Esophagus muscularis mucosa (tissue), 4 donors: Measurements from ENCODE around the gene MUC20. TPM values are rescaled to one million over a fixed set of nuclear protein-coding genes. Genes with fewer than 3 reads are reported as not detected.

Source experiments
- DNase-seq: peaks from one replicate; pipeline ENCODE4 v3.0.0-alpha.2; 2017; ENCODE audit errors: extremely low spot score
- H3K27ac ChIP-seq, 4 donors: fragments of 200-600 bp; sonication (generic); replicated peaks in 1 of 4; 1 replicate in 3 of 4; 2 replicates in 1 of 4; pipeline ENCODE4 v1.5.1; 2016 to 2019; ENCODE audit warnings: mild to moderate bottlenecking in 1 of 4
- H3K27me3 ChIP-seq, 4 donors: fragments of 200-600 bp; sonication (generic); one replicate each; pipeline versions ENCODE4 v1.5.1 to v1.6.0; 2016 to 2019
- H3K36me3 ChIP-seq, 4 donors: fragments of 200-600 bp; sonication (generic); one replicate each; pipeline ENCODE4 v1.5.1; 2016 to 2019
- H3K4me1 ChIP-seq, 4 donors: fragments of 200-600 bp; sonication (generic); one replicate each; pipeline ENCODE4 v1.5.1; 2016 to 2019
- H3K4me3 ChIP-seq, 4 donors: fragments of 200-600 bp; sonication (generic); 1 replicate in 2 of 4; 2 replicates in 2 of 4; pipeline ENCODE4 v1.5.1; 2016 to 2019; ENCODE audit warnings: mild to moderate bottlenecking in 4 of 4, moderate library complexity in 1 of 4
- H3K9me3 ChIP-seq, 4 donors: fragments of 200-600 bp; sonication (generic); 1 replicate in 3 of 4; 2 replicates in 1 of 4; pipeline ENCODE4 v1.5.1; 2016 to 2019
- CTCF ChIP-seq, 3 experiments: fragments of 200-600 bp in 2 of 3; fragments of 450-650 bp in 1 of 3; sonication (generic) in 2 of 3; IDR thresholded peaks; one replicate each; pipeline ENCODE4 v1.5.1; 2017 to 2019; ENCODE audit warnings: antibody characterized with exemption in 3 of 3, mild to moderate bottlenecking in 2 of 3, moderate library complexity in 1 of 3
- EP300 ChIP-seq: sonication (generic); formaldehyde crosslinking; IDR thresholded peaks from one replicate; pipeline ENCODE4 v1.6.1; 2017; ENCODE audit warnings: antibody characterized with exemption
- POLR2A ChIP-seq: fragments of 450-650 bp; IDR thresholded peaks from one replicate; pipeline ENCODE4 v1.6.1; 2017; ENCODE audit warnings: antibody characterized with exemption, moderate library complexity, mild to moderate bottlenecking, low read depth
- POLR2AphosphoS5 ChIP-seq, 2 donors: sonication (generic); formaldehyde crosslinking; IDR thresholded peaks; one replicate each; pipeline ENCODE4 v1.6.1; 2017; ENCODE audit warnings: antibody characterized with exemption in 2 of 2
- WGBS: methylation state at CpG from one replicate; pipeline ENCODE4 v1.1.5; 2018; 5-methylcytosine and 5-hydroxymethylcytosine counted together
- intact Hi-C: fragments of 100-400 bp; cut with DNase I; formaldehyde crosslinking; loops from one replicate; pipeline ENCODE4 v1.15.1; 2023
- total RNA-seq, 4 donors: library from RNA; depleted of rRNA; stranded (reverse); fragments of >200 nt; gene quantifications; one replicate each; pipeline versions ENCODE4 v1.1.0 to v1.2.1, GENCODE V29; 2016

The MUC20 gene
- total RNA-seq, 4 donors from 2014 or later: 2.5 to 10.0 (median 4.7) TPM

GRCh38 chr3:195704433-195704999, 16.3 kb upstream of the MUC20 start:
- WGBS: 61% methylated on average over 9 of the region's 9 CpGs
- no peaks in the 10 kb centered on the region for H3K9me3 ChIP-seq
- intact Hi-C loops: no loop called here
- H3K4me1 ChIP-seq: no peaks in the 10 kb centered on the region
- H3K27ac ChIP-seq: no peak overlapping the region
- DNase-seq: peak; percentile 91
- TF ChIP-seq EP300 (no peak), CTCF (IDR thresholded peaks at IDR 0.05) (no peak), POLR2AphosphoS5 (IDR thresholded peaks at IDR 0.05) (no peak), POLR2A (no peak)
- H3K27me3 ChIP-seq: no peaks in the 10 kb centered on the region
- no peak overlapping the region for H3K4me3 ChIP-seq
- peaks cover 0 to 24% (median 16%) of the 10 kb centered on the region in 4 donors for H3K36me3 ChIP-seq

GRCh38 chr3:195705081-195705991, 15.4 kb upstream of the MUC20 start:
- intact Hi-C loops: no loop called here

GRCh38 chr3:195708061-195708460, 12.7 kb upstream of the MUC20 start:
- no peaks in the 10 kb centered on the region for H3K4me1 ChIP-seq
- H3K36me3 ChIP-seq: peaks cover 9 to 39% (median 35%) of the 10 kb centered on the region in 4 donors
- no peak overlapping the region for H3K4me3 ChIP-seq
- no peaks in the 10 kb centered on the region for H3K9me3 ChIP-seq
- intact Hi-C loops: no loop called here
- 80% methylated on average over 6 of the region's 6 CpGs for WGBS
- TF ChIP-seq EP300 (no peak), CTCF (IDR thresholded peaks at IDR 0.05) (no peak), POLR2A (no peak), POLR2AphosphoS5 (IDR thresholded peaks at IDR 0.05) (no peak)
- H3K27ac ChIP-seq: no peak overlapping the region
- no peaks in the 10 kb centered on the region for H3K27me3 ChIP-seq
- DNase-seq: peak; percentile 91

More at GRCh38 chr3:195705081-195705991, 15.4 kb upstream of the MUC20 start:
- H3K27me3 ChIP-seq: no peaks in the 10 kb centered on the region
- no peaks in the 10 kb centered on the region for H3K4me1 ChIP-seq
- DNase-seq: peak; percentile 92
- H3K27ac ChIP-seq: no peak overlapping the region
- no peaks in the 10 kb centered on the region for H3K9me3 ChIP-seq
- peaks cover 0 to 31% (median 22%) of the 10 kb centered on the region in 4 donors for H3K36me3 ChIP-seq
- H3K4me3 ChIP-seq: no peak overlapping the region
- no peak for TF ChIP-seq CTCF (IDR thresholded peaks at IDR 0.05)
- no peak for TF ChIP-seq EP300
- TF ChIP-seq POLR2AphosphoS5 (IDR thresholded peaks at IDR 0.05): no peak
- 83% methylated on average over 9 of the region's 9 CpGs for WGBS

GRCh38 chr3:195708626-195709481, 11.9 kb upstream of the MUC20 start:
- H3K27ac ChIP-seq: no peak overlapping the region
- H3K4me1 ChIP-seq: no peaks in the 10 kb centered on the region
- no peaks in the 10 kb centered on the region for H3K9me3 ChIP-seq
- 86% methylated on average over 6 of the region's 6 CpGs for WGBS
- TF ChIP-seq POLR2A (no peak), CTCF (IDR thresholded peaks at IDR 0.05) (no peak), POLR2AphosphoS5 (IDR thresholded peaks at IDR 0.05) (no peak), EP300 (no peak)
- intact Hi-C loops: no loop called here
- peaks cover 9 to 39% (median 35%) of the 10 kb centered on the region in 4 donors for H3K36me3 ChIP-seq
- peak; percentile 91 for DNase-seq
- H3K27me3 ChIP-seq: no peaks in the 10 kb centered on the region
- H3K4me3 ChIP-seq: no peak overlapping the region
